ENCODE data around the gene AREL1. TPM values are rescaled to one million over a fixed set of nuclear protein-coding genes. Genes with fewer than 3 reads are reported as not detected.

Gene AREL1
- total and polyA plus RNA-seq, 2 donors (not counting 3 experiments of a cell fraction or from before 2014, with no cell fraction given): 46.4 to 67.2 TPM

DNA sequence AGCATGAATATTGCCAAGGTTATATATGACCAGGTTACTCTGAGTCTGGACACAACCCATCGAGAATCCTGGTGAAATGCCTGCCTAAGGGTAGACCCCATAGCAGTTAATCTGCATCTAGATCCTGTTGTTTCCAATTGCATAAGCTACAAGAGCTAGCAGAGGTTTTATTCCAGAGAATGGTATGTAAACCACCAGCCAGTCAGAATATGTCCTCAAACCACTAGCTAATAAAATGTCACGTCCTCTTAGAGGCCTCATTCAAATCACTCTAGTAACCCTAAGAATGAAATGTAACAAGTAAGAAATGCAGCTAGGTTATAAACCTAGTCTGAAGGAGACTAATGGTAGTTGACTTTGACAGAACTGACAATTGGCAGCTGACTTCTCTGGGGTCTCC, 41.3 kb upstream of the AREL1 start:
- ChIA-PET POLR2A (no interaction called here), CTCF (no interaction called here)
- no peaks in the 10 kb centered on the region for H3K36me3 ChIP-seq (ENCODE audit: control insufficient read depth in 2 of 2, extremely low read depth in 1 of 2, insufficient read depth in 2 of 2, low read length in 2 of 2)
- no peak overlapping the region for H3K4me3 ChIP-seq (replicated peaks in 1 of 3; ENCODE audit: insufficient read depth in 1 of 3, low read depth in 1 of 3, low read length in 3 of 3)
- TF ChIP-seq POLR2AphosphoS5 (IDR thresholded peaks at IDR 0.05; ENCODE audit: insufficient read depth, low read depth, low read length) (no peak), GATA2 (IDR thresholded peaks at IDR 0.05; ENCODE audit: insufficient read depth, insufficient read length, low read depth, low read length) (no peak), POLR2A (IDR thresholded peaks at IDR 0.05; ENCODE audit: low read depth, low read length) (no peak), JUN (IDR thresholded peaks at IDR 0.05; ENCODE audit: borderline replicate concordance, insufficient read depth, insufficient read length, low read depth) (no peak), EZH2 (IDR thresholded peaks at IDR 0.05; ENCODE audit: borderline replicate concordance, low read depth, low read length, severe bottlenecking) (no peak), MYC (IDR thresholded peaks at IDR 0.05; ENCODE audit: low read depth, low read length) (no peak)
- TF ChIP-seq, protein P1, sequence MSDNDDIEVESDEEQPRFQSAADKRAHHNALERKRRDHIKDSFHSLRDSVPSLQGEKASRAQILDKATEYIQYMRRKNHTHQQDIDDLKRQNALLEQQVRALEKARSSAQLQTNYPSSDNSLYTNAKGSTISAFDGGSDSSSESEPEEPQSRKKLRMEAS (IDR thresholded peaks at IDR 0.05; ENCODE audit: insufficient read depth, insufficient read length): no peak
- H4K20me1 ChIP-seq (replicated peaks; ENCODE audit: control insufficient read depth, extremely low read depth, insufficient read depth, low read length): no peaks in the 10 kb centered on the region
- no peak overlapping the region for H2AFZ ChIP-seq (ENCODE audit: low read depth, low read length)
- no peak overlapping the region for H3K9ac ChIP-seq (replicated peaks; ENCODE audit: extremely low read depth, insufficient read depth, low read length)
- no peaks in the 10 kb centered on the region for H3K4me1 ChIP-seq (ENCODE audit: control insufficient read depth, extremely low read depth, insufficient read depth, low read length)
- intact Hi-C loops (cut with micrococcal nuclease) (no loop called here), dilution Hi-C loops (cut with MboI; ENCODE audit: extremely low pct_ligation_motif_present, low sequenced_read_pairs) (no loop called here)
- H3K9me1 ChIP-seq (replicated peaks; ENCODE audit: control insufficient read depth, extremely low read depth, insufficient read depth, low read length): no peaks in the 10 kb centered on the region
- BruUV-seq (replicated peaks): no TSS peak
- no peak for DNase-seq (ENCODE audit: low read depth, low spot score)
- no peaks in the 10 kb centered on the region for H3K79me2 ChIP-seq (ENCODE audit: control insufficient read depth, insufficient read depth, low read length)
- no peak for FAIRE-seq
- H3K4me2 ChIP-seq (ENCODE audit: insufficient read depth, low read length): no peak overlapping the region
- H3K9me3 ChIP-seq (replicated peaks; ENCODE audit: control insufficient read depth, insufficient read depth, low read length): no peaks in the 10 kb centered on the region
- no peak overlapping the region for H3K27ac ChIP-seq (ENCODE audit: insufficient read depth, low read depth, low read length)
- no peaks in the 10 kb centered on the region for H3K27me3 ChIP-seq (ENCODE audit: control insufficient read depth in 2 of 2, insufficient read depth in 2 of 2, low read length in 2 of 2)

DNA sequence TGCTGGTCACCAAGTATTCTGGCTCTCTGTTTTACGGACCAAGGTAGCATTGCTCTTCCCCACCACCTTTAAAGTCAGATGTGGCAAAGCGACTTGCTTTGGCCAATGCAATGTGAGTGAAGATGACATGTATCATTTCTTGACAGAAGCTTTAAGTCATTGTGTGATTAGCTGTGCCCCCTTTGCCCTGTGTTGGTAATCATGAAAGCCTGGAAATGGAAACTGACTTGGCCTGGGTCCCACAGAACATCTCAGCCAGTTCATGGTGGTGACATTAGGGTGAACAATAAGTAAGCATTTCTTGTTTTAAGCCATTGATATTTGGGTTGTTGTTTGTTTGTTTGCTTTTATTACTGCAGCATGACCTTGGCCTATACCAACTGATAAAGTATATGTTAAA, 34.4 kb upstream of the AREL1 start:
- H3K27me3 ChIP-seq (ENCODE audit: control insufficient read depth in 2 of 2, insufficient read depth in 2 of 2, low read length in 2 of 2): no peaks in the 10 kb centered on the region
- no peak overlapping the region for H3K9ac ChIP-seq (replicated peaks; ENCODE audit: extremely low read depth, insufficient read depth, low read length)
- intact Hi-C loops (cut with micrococcal nuclease) (no loop called here), dilution Hi-C loops (cut with MboI; ENCODE audit: extremely low pct_ligation_motif_present, low sequenced_read_pairs) (no loop called here)
- FAIRE-seq (no peak), DNase-seq (ENCODE audit: low read depth, low spot score) (no peak)
- H3K79me2 ChIP-seq (ENCODE audit: control insufficient read depth, insufficient read depth, low read length): no peaks in the 10 kb centered on the region
- H4K20me1 ChIP-seq (replicated peaks; ENCODE audit: control insufficient read depth, extremely low read depth, insufficient read depth, low read length): no peaks in the 10 kb centered on the region
- H3K4me2 ChIP-seq (ENCODE audit: insufficient read depth, low read length): no peak overlapping the region
- no peak for TF ChIP-seq FOS (IDR thresholded peaks at IDR 0.05; ENCODE audit: borderline replicate concordance, insufficient read depth, low read length)
- ChIA-PET CTCF (no interaction called here), POLR2A (no interaction called here)
- H3K9me1 ChIP-seq (replicated peaks; ENCODE audit: control insufficient read depth, extremely low read depth, insufficient read depth, low read length): no peaks in the 10 kb centered on the region
- H2AFZ ChIP-seq (ENCODE audit: low read depth, low read length): no peak overlapping the region
- H3K4me3 ChIP-seq (replicated peaks in 1 of 3; ENCODE audit: insufficient read depth in 1 of 3, low read depth in 1 of 3, low read length in 3 of 3): no peak overlapping the region
- no peaks in the 10 kb centered on the region for H3K36me3 ChIP-seq (ENCODE audit: control insufficient read depth in 2 of 2, extremely low read depth in 1 of 2, insufficient read depth in 2 of 2, low read length in 2 of 2)
- no peaks in the 10 kb centered on the region for H3K4me1 ChIP-seq (ENCODE audit: control insufficient read depth, extremely low read depth, insufficient read depth, low read length)
- H3K27ac ChIP-seq (ENCODE audit: insufficient read depth, low read depth, low read length): no peak overlapping the region
- H3K9me3 ChIP-seq (replicated peaks; ENCODE audit: control insufficient read depth, insufficient read depth, low read length): no peaks in the 10 kb centered on the region
- BruUV-seq (replicated peaks): no TSS peak
